ENCODE results near the gene IGDCC3. TPM values are rescaled to one million over a fixed set of nuclear protein-coding genes. Genes with fewer than 3 reads are reported as not detected.

IGDCC3 gene
- total and polyA plus RNA-seq, 2 of the 8 experiments (the other 6 are each of a cell fraction or from before 2014, with no cell fraction given): 26.8 to 45.7 TPM

GRCh38 chr15:65310431-65311137, 67.2 kb downstream of the IGDCC3 start:
- no peaks in the 10 kb centered on the region for H3K23me2 ChIP-seq (ENCODE audit: low read depth, low read length)
- H3K4me2 ChIP-seq (ENCODE audit: insufficient read depth in 1 of 2, low read depth in 2 of 2, low read length in 2 of 2): no peak overlapping the region
- TF ChIP-seq TAF7 (optimal IDR thresholded peaks at IDR 0.05; ENCODE audit: borderline replicate concordance, low read depth, low read length): no peak
- no peak for TF ChIP-seq USF2 (IDR thresholded peaks at IDR 0.05; ENCODE audit: low read length)
- no peak for TF ChIP-seq CHD2 (IDR thresholded peaks at IDR 0.05; ENCODE audit: low read length)
- no peak for TF ChIP-seq HDAC6 (IDR thresholded peaks at IDR 0.05; ENCODE audit: low read depth, low read length)
- no peak for TF ChIP-seq EZH2 (IDR thresholded peaks at IDR 0.05; ENCODE audit: low read depth, low read length, severe bottlenecking)
- CTCF ChIA-PET (ENCODE audit: partially characterized antibody): interaction anchor here (0.8 to 2.3 kb wide), 8 partner anchors 9 to 90 kb away, joined by 3 to 8 read pairs (median 4); no protein-coding TSS in a partner anchor
- H2BK20ac ChIP-seq (ENCODE audit: low read length): no peak overlapping the region
- H3K4me3 ChIP-seq (ENCODE audit: extremely low read depth in 1 of 4, insufficient read depth in 2 of 4, low read depth in 3 of 4, low read length in 4 of 4): no peak overlapping the region
- H3K4me1 ChIP-seq (replicated peaks in 1 of 4; ENCODE audit: control insufficient read depth in 3 of 4, insufficient read depth in 4 of 4, low read length in 3 of 4): peaks cover 0 to 3% (median 0%) of the 10 kb centered on the region in 4 experiments; a peak in 2 of 7 replicates
- H3K56ac ChIP-seq (replicated peaks; ENCODE audit: insufficient read length, low read depth, low read length): no peak overlapping the region
- H3K18ac ChIP-seq (ENCODE audit: extremely low read depth, low read length): no peak overlapping the region
- no peak for DNase-seq (ENCODE audit: low read depth in 1 of 2, low spot score in 2 of 2)
- H3K79me2 ChIP-seq (ENCODE audit: control insufficient read depth in 1 of 2, insufficient read depth in 2 of 2, low read length in 2 of 2): no peaks in the 10 kb centered on the region
- no peak overlapping the region for H4K8ac ChIP-seq (ENCODE audit: extremely low read depth, insufficient read depth, low read length)
- no peak overlapping the region for H2BK12ac ChIP-seq (ENCODE audit: low read depth, low read length)
- H4K5ac ChIP-seq (ENCODE audit: insufficient read length, low read depth, low read length): no peak overlapping the region
- H3K9ac ChIP-seq (replicated peaks in 1 of 4; ENCODE audit: extremely low read depth in 1 of 4, low read depth in 3 of 4, low read length in 3 of 4): no peak overlapping the region
- no peak overlapping the region for H2BK15ac ChIP-seq (ENCODE audit: low read length)
- no peak overlapping the region for H3K4ac ChIP-seq (replicated peaks; ENCODE audit: insufficient read length, low read depth, low read length)
- 96% methylated on average over 10 of the region's 10 CpGs; no CpG with 5 or more reads in 1 of the 2 experiments for WGBS, 2 experiments (ENCODE audit: extremely low coverage in 1 of 2, insufficient coverage in 1 of 2, insufficient read length in 1 of 2, insufficient replicate concordance in 2 of 2, low coverage in 1 of 2, low lambda C conversion rate in 2 of 2, missing lambda C conversion rate in 1 of 2)
- H2BK120ac ChIP-seq (replicated peaks; ENCODE audit: low read depth, low read length): no peak overlapping the region
- no peak overlapping the region for H4K91ac ChIP-seq (replicated peaks; ENCODE audit: insufficient read length, low read length)
- no peaks in the 10 kb centered on the region for H3K9me3 ChIP-seq (ENCODE audit: insufficient read depth in 2 of 2, low read depth in 1 of 2, low read length in 1 of 2)
- no peak overlapping the region for H3K14ac ChIP-seq (ENCODE audit: insufficient read length)
- no peak overlapping the region for H3K23ac ChIP-seq (ENCODE audit: insufficient read length)
- no peak overlapping the region for H2AK5ac ChIP-seq (ENCODE audit: low read depth, low read length)
- H4K20me1 ChIP-seq (replicated peaks in 1 of 2; ENCODE audit: control insufficient read depth in 1 of 2, insufficient read depth in 2 of 2, low read length in 2 of 2): no peaks in the 10 kb centered on the region
- POLR2A ChIA-PET (ENCODE audit: partially characterized antibody): interaction anchor here (1.2 to 3.2 kb wide), 4 partner anchors 9 to 68 kb away, joined by 3 to 19 read pairs (median 6); no protein-coding TSS in a partner anchor
- no peak overlapping the region for H2BK5ac ChIP-seq (ENCODE audit: low read depth, low read length)
- H3K36me3 ChIP-seq (ENCODE audit: control insufficient read depth in 2 of 4, insufficient read depth in 4 of 4, low read length in 3 of 4): no peaks in the 10 kb centered on the region
- H3K27me3 ChIP-seq (replicated peaks in 1 of 4; ENCODE audit: control insufficient read depth in 3 of 4, extremely low read depth in 1 of 4, insufficient read depth in 3 of 4, low read length in 3 of 4): no peaks in the 10 kb centered on the region
- H2AFZ ChIP-seq (ENCODE audit: low read length): no peak overlapping the region
- no peak overlapping the region for H3K27ac ChIP-seq (ENCODE audit: low read depth, low read length)
- no peaks in the 10 kb centered on the region for H3K79me1 ChIP-seq (ENCODE audit: low read depth, low read length)
- FAIRE-seq: no peak

All from H1 (cell line).